GM21786 (cell line): ENCODE data around the gene FPR2.
"Not testable (repeated sequence)": the region's sequence is repeated elsewhere in the genome, so short reads cannot be mapped to it uniquely, and the experiment has no call there.

Source experiments
- ATAC-seq: cut with Tn5 transposase; IDR thresholded peaks from one replicate; pipeline ENCODE4 v1.9.1; 2021; ENCODE audit not compliant: unreplicated experiment

FPR2 gene

DNA sequence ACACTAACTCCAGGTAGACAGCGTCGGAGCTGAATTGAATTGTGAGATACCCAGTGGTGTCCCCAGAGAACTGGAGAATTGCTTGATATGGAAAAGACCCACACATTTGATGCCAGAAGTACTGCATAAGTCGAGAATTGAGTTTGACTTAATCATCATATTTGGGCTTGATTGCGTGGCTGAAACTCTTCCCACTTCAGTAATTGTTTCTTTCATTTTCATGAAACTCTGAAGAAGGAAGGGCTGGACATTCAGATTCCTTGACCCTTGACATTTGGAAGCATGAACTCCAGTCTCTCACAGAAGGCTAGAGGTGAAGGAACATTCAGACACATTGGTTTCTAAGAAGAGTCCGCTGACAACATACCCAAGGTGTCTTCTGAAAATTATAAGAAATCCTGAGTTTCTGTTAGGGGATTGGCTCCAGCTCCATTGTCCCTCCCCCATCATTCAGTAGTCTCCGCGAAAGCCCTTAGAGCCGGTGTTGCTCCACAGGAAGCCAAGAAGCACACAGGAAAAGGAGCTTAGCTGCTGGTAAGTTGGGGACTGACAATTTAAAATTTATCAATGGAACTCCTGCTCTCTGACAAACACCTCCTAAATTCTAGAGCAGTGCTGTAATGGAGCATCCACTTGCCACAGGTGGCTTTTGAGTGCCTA lies at the start of gene FPR2:
FPR2 (plus strand) TSS at position 484 of the 660 bp plus-strand sequence. CDS start 7,479 bp downstream, outside the sequence.
- no peak for ATAC-seq

DNA sequence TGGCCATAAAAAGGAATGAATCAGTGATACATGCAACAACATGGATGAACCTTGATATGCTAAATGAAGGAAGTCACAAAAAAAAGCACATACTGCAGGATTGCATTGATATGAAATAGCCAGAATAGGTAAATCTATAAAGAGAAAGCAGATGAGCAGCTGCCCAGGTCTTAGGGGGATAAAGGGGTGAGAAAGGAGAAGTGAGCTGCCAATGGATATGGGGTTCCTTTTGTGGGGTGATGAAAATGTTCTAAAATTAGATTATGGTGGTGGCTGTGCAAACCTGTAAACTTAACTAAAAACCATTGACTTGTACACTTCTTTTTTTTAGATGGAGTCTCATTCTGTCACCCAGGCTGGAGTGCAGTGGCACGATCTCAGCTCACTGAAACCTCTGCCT lies 49.3 kb upstream of the FPR2 start:
- ATAC-seq = no peak

DNA sequence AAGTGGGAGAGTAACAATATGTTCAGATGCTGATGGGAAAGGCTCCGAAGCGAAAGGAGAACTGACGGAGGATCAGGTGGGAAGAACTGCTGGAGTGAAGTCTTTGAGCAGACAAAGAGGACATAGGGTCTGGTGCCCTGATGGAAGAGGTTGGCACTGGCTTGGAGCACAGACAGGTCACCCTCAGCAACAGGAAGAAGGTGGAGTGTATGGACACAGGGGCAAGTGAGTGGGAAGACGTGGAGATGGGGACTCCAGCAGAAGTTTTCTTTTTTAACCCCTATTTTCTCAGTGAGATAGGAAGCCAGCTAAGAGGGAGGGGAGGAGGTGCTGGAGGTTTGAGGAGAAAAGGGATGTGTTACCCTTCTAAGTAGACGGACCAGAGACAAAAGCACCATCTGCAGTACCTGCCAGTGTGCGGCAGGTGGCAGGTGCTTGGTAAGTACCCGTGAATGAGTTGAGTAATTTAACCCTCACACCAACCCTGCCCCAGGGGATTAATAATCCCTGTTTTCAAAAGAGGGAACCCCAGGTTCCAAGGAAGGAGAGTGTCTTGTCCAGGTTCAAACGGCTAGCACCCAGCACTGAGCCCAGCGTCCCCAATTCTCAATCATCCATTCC lies 48.4 kb upstream of the FPR2 start:
- ATAC-seq = no peak

DNA sequence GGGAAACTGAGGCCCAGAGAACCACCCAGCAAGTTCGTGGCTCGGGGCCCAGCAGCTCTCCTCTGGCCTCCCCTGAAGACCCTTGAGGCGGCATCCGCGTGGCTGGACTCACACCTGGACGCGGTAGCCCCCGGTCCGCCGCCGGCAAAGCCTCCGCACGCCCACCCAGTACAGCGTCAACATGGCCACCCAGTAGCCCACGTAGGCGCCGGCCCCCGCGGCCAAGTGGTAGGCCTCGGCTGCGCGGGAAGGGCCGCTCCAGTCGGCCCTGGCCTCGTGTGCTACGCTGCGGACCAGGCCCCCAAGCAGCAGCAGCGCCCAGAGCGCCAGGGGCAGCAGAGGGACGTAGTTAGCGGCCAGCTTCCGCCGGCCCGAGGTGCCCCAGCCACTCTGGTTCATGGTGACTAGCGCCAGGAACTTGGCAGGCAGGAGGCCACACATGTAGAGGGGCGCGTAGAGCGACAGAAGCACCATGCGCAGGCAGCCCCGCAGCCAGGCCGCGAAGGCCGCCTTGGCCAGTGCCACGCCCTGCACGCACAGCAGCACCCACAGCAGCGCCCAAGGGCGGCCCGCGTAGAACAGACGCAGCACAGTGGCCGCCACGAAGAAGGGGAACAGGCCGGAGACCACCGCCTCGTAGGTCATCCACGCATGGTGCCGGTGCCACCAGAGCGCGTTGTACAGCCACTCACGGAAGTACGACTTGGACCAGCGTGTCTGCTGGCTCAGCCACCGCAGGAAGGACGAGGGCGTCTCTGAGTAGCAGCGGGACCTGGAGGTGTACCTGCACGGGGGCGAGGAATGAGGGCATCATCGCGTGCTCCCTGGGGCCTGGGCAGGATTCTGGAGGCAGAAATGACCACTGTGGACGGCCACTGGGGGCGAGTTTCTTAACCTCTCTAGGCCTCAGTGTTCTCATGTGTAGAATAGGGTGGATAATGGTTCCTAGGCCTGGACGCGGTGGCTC lies 47.4 kb upstream of the FPR2 start:
- ATAC-seq = no peak

GRCh38 chr19:51714848-51715247 lies 46.1 kb upstream of the FPR2 start:
- no peak for ATAC-seq

- ATAC-seq = no peak
Measured at GRCh38 chr19:51715850-51716249, 45.1 kb upstream of the FPR2 start.

GRCh38 chr19:51716925-51717324 lies 44.1 kb upstream of the FPR2 start:
- ATAC-seq = no peak

- no peak for ATAC-seq
Measured at GRCh38 chr19:51719251-51719988, 41.6 kb upstream of the FPR2 start.

DNA sequence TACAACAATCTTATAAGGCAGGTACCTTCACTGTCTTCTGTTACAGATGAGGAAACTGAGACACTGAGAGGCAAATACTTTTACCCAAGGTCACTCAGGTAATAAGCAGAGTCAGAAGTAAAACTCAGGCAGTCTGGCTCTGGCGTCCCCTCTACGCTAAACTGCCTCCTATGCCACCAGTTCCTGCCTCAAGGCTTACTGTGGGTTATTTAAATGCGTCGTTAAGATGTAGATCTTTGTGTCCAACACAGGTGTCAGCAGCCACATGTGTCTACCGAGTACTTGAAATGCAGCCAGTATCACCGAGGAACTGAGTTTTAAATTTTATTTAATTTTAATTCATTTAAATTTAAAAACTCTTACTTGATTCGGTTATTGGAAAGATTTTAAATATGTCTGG lies 39.1 kb upstream of the FPR2 start:
- ATAC-seq = no peak

DNA sequence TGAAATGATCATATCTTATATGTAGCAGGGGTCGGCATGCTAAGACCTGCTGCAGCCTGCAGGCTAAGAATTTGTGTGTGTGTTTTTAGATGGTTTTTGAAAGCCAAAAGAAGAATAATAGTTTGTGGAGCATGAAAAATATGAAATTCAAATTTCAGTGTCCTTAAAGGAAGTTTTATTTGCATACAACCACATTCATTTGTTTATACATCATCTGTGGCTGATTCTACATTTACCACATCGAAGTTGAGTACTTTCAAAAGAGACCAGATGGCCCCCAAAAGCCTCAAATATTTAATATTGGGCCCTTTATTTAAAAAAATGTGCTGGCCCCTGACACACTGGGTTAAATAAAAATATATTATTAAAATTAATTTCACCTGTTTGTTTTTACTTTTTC lies 38.5 kb upstream of the FPR2 start:
- no peak for ATAC-seq

DNA sequence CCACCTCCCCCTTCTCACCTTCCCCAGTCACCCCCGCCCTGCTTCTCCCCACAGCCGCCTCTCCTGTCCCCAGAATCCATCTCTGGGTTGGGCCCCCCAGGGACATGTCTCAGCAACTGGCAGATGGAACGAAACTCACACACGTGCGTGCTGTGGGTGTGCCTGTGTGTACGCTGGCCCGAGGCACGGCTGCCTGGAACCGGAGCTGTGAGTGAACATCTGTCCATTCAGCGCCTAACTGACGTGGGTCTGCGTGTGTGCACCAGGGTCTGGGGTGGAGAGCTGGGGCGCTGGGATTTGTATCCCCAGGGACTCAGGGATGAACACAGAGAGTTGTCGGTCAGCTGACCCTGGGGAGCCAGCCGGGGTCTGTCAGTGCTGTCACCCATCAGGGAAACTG lies 36.4 kb upstream of the FPR2 start:
- no peak for ATAC-seq

- ATAC-seq = no peak
Measured at GRCh38 chr19:51726049-51726448, 34.9 kb upstream of the FPR2 start.

- ATAC-seq = no peak
Measured at GRCh38 chr19:51727349-51727880, 33.6 kb upstream of the FPR2 start.

- no peak for ATAC-seq
Measured at GRCh38 chr19:51729781-51730180, 31.2 kb upstream of the FPR2 start.

DNA sequence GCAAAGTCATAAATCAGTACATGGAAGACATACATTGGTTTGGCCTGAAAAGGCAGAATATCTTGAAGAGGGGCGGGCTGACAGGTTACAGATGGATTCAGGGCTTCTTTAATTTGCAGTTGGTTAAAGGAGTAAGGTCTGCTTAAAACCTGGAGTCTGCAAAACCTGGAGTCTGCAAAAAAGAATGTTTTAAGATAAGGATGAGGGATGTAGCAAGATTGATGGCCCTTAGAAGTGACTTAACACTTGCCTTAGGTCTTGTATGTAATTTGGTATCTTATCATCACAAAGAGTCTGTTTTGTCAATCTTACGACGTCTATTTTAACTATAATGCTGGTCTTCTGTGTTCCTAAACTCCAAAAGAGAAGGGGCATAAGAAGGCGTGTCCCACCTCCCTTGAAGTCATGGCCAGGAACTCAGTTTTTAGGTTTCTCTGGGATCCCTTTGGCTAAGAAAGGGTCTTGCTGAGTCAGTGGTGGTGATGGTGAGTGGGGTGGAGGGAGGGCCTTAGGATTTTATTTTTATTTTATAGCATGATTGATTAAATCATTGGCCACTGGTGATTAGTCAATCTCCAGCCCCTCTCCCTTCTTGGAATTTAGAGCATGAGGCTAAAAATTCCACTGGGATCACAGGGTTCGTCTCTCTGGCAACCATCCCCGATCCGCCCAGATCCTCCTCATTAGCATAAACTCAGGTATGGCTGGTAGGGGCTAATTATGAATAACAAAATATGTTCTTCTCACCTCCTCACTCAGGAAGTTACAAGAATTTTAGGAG lies 27.0 kb upstream of the FPR2 start:
- ATAC-seq = no peak

GRCh38 chr19:51735759-51736449 lies 25.1 kb upstream of the FPR2 start:
- ATAC-seq = no peak

DNA sequence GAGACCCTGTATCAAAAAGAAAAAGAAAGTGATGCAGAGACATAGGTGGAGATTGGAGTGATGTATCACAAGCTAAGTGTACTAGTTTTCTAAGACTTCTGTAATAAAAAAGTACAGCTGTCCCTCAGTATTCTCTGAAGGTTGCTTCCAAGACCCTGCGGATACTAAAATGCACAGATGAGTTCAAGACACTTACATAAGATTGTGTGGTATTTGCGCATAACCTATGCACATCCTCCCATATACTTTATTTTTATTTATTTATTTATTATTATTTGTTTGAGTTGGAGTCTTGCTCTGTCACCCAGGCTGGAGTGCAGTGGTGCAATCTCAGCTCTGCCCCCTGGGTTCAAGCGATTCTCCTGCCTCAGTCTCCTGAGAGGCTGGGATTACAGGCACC lies 23.6 kb upstream of the FPR2 start:
- ATAC-seq = no peak

GRCh38 chr19:51737924-51738323 lies 23.1 kb upstream of the FPR2 start:
- no peak for ATAC-seq

- not testable (repeated sequence) for ATAC-seq
Measured at GRCh38 chr19:51738523-51738922, 22.5 kb upstream of the FPR2 start.
